ENCODE measurements around the gene SALL3. TPM values are rescaled to one million over a fixed set of nuclear protein-coding genes. Genes with fewer than 3 reads are reported as not detected.

SALL3 gene
- total RNA-seq, 1 donor: not detected

DNA sequence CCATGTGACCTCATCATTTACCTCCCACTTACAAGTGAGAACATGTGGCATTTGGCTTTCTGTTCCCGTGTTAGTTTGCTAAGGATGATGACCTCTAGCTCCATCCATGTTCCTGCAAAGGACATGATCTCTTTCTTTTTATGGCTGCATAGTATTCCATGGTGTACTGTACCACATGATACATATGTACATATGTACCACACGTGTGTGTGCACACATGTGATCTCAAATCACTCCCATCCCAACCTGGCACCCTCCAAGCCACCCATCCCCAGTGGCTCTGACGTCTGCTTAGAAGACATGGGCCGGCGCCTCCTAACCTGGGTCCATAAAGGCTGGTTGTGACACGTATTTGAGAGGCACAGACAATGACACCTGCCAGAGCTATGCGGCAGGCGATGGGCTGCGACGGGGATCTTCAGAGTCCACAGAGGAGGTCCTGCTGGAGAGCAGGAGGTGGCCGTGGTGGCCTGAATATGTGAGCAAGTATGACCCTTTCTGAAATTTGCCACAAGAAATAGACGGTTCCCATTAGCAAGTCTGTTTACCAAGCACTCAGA lies 8.8 kb upstream of the SALL3 start:
- H3K4me3 ChIP-seq (ENCODE audit: low read depth, low read length): no peak overlapping the region
- DNase-seq (ENCODE audit: low read depth): no peak
- TF ChIP-seq CTCF (IDR thresholded peaks at IDR 0.05; ENCODE audit: insufficient read depth, low read length): no peak

DNA sequence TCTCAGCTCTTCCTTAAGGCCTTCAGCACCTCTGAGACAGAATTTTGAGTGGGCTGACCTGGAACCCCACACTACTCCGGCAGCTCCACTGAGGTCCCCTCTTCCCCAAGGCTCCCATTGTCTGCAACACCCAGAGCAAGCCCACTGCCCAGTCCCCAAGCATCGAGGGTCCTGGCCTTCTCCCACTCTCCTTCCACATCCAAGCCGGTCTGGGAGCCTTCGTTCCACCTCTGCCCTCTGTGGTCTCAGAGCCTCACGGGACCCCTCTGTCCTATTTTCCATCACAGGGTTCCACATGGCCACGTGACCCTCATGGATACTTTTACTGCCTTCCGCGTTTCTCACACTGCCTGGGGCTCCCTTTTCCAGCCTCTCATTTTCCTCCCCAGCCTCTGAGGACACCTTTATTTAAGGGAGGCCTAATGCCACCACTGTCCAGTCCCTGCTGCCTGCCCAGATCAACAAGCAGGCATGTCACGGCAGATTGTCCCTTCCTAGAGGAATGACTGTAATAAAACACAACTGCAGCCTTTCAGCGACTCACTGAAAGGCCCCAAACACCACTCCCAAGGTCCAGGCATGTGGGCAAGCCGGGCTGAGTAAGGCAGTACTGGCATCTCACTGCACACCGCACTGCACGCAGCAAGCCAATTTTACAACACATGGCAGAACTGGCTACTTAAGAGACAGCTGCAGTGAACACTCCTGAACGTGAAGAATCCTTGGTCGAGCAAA lies 7.9 kb upstream of the SALL3 start:
- no peak for DNase-seq (ENCODE audit: low read depth)
- TF ChIP-seq CTCF (IDR thresholded peaks at IDR 0.05; ENCODE audit: insufficient read depth, low read length): no peak
- no peak overlapping the region for H3K4me3 ChIP-seq (ENCODE audit: low read depth, low read length)

DNA sequence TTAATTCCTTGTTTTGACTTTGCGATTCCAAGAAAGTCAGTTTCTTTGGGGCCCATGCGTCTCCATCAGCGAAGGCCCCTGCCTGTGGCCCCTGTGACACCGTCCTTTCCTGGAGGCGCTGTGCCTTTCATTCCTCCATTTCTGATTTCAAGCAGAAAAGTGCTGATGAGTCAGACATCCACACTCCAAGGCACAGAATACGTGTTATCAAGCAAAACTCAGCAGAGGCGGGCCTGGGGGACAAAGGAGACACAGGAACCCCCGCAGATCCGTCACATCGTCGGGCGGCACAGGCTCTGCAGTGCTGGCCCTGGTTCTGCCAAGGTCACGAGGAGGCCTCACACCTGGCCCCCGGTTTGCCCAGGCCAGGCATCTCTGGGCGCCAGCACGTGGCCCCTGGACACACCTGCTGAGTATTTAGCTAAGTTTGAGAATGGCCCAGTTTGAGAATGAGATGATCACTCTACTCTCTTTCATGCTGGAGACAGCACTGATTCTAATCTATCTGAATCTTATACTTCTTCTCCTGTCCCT lies 7.2 kb upstream of the SALL3 start:
- H3K4me3 ChIP-seq (ENCODE audit: low read depth, low read length): no peak overlapping the region
- no peak for TF ChIP-seq CTCF (IDR thresholded peaks at IDR 0.05; ENCODE audit: insufficient read depth, low read length)
- DNase-seq (ENCODE audit: low read depth): no peak

DNA sequence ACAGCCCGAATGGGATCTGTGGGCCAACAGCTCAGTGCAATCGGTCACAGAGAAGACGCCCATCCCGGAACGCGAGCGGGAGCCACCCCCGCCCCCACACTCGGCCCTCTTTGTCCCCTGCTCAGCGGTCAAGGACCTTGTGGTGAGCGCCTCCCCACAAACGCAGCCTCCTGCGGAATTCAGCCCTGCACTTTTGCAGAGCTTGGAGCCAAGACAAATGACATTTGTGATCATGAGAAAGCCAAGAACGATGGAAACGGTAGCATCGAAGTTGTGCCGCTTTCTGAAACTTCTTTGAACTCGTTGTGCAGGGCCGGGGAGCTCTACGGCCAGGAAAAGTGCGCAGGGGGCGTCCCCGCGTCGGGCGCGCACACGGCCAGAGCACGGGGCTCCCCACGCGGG lies 6.7 kb upstream of the SALL3 start:
- H3K4me3 ChIP-seq (ENCODE audit: low read depth, low read length): no peak overlapping the region
- DNase-seq (ENCODE audit: low read depth): no peak
- TF ChIP-seq CTCF (IDR thresholded peaks at IDR 0.05; ENCODE audit: insufficient read depth, low read length): no peak

GRCh38 chr18:78973357-78974083 lies 6.1 kb upstream of the SALL3 start:
- H3K4me3 ChIP-seq (ENCODE audit: low read depth, low read length): no peak overlapping the region
- DNase-seq (ENCODE audit: low read depth): no peak
- no peak for TF ChIP-seq CTCF (IDR thresholded peaks at IDR 0.05; ENCODE audit: insufficient read depth, low read length)

GRCh38 chr18:78974115-78974761 lies 5.4 kb upstream of the SALL3 start:
- no peak for TF ChIP-seq CTCF (IDR thresholded peaks at IDR 0.05; ENCODE audit: insufficient read depth, low read length)
- DNase-seq (ENCODE audit: low read depth): no peak
- no peak overlapping the region for H3K4me3 ChIP-seq (ENCODE audit: low read depth, low read length)

All from fibroblast of the aortic adventitia (primary cell).